ENCODE measurements around the gene PKD2. TPM values are rescaled to one million over a fixed set of nuclear protein-coding genes. Genes with fewer than 3 reads are reported as not detected.

Gene PKD2
- total and polyA plus RNA-seq, 2 of the 13 experiments (the other 11 are each of a cell fraction or from before 2014, with no cell fraction given) = 5.6 to 9.1 TPM

- no peak for TF ChIP-seq ZNF10 (CRISPR knock-in tag; IDR thresholded peaks at IDR 0.05; ENCODE audit: borderline replicate concordance, low read depth)
- no peak for TF ChIP-seq CSRNP2 (CRISPR knock-in tag; conservative IDR thresholded peaks at IDR 0.05; ENCODE audit: low read depth)
- no peak for TF ChIP-seq NR2F6 (IDR thresholded peaks at IDR 0.05)
- no peak for TF ChIP-seq NR2F6 (CRISPR knock-in tag; IDR thresholded peaks at IDR 0.05)
- 0 out of 2 replicates have a peak, but pooled peaks have one; percentile 45 for TF ChIP-seq POLR2G (IDR thresholded peaks at IDR 0.05; ENCODE audit: low read depth, low read length)
Observed at GRCh38 chr4:87979810-87980209, 27.6 kb upstream of the PKD2 start (continued).

GRCh38 chr4:87981486-87981885 is 25.9 kb upstream of the PKD2 start:
- TF ChIP-seq SUZ12 (IDR thresholded peaks at IDR 0.05; ENCODE audit: low read depth, low read length) = no peak
- TF ChIP-seq MTERF4 (CRISPR knock-in tag; IDR thresholded peaks at IDR 0.05) = no peak
- no peak for TF ChIP-seq ZBTB21 (CRISPR knock-in tag; IDR thresholded peaks at IDR 0.05)
- peak; percentile 12 for TF ChIP-seq AGO2 (optimal IDR thresholded peaks at IDR 0.05; ENCODE audit: low read depth, low read length)
- TF ChIP-seq RXRA (CRISPR knock-in tag; IDR thresholded peaks at IDR 0.05) = no peak
- 0 out of 2 replicates have a peak, but pooled peaks have one; percentile 2 for TF ChIP-seq RBFOX2 (IDR thresholded peaks at IDR 0.05; ENCODE audit: low read depth, low read length)
- no peak for TF ChIP-seq BHLHE40 (IDR thresholded peaks at IDR 0.05; ENCODE audit: low read length)
- no peak for TF ChIP-seq CREM (IDR thresholded peaks at IDR 0.05)
- TF ChIP-seq CREM (CRISPR knock-in tag; IDR thresholded peaks at IDR 0.05) = no peak
- peak; percentile 77 for TF ChIP-seq RBM22 (optimal IDR thresholded peaks at IDR 0.05; ENCODE audit: low read length)
- no peak for TF ChIP-seq RBAK (CRISPR knock-in tag; IDR thresholded peaks at IDR 0.05)
- no peak for TF ChIP-seq MTF2 (CRISPR knock-in tag; IDR thresholded peaks at IDR 0.05; ENCODE audit: borderline replicate concordance)
- no peaks in the 10 kb centered on the region for H4K20me1 ChIP-seq (ENCODE audit: insufficient read depth, low read length)
- H2AFZ ChIP-seq (ENCODE audit: low read length) = no peak overlapping the region
- H3K4me3 ChIP-seq (replicated peaks in 1 of 3; ENCODE audit: insufficient read depth in 1 of 3, low read depth in 2 of 3, low read length in 3 of 3) = no peak overlapping the region
- H3K4me1 ChIP-seq (ENCODE audit: insufficient read depth, low read length) = peaks cover 24% of the 10 kb centered on the region
- intact Hi-C loops (cut with micrococcal nuclease; ENCODE audit: unreplicated experiment) = no loop called here
- H3K4me2 ChIP-seq (ENCODE audit: low read depth, low read length) = no peak overlapping the region
- peaks cover 3 to 17% of the 10 kb centered on the region in 2 experiments; a peak in 4 of 5 replicates for H3K36me3 ChIP-seq (replicated peaks in 1 of 2; ENCODE audit: control insufficient read depth in 1 of 2, insufficient read depth in 2 of 2, low read length in 2 of 2)
- no peaks in the 10 kb centered on the region for H3K27me3 ChIP-seq (ENCODE audit: control insufficient read depth in 1 of 2, insufficient read depth in 2 of 2, low read length in 2 of 2)
- WGBS (ENCODE audit: low lambda C conversion rate) = 88% methylated on average over 7 of the region's 8 CpGs
- no TSS peak for BruUV-seq (replicated peaks)
- no peaks in the 10 kb centered on the region for H3K9me3 ChIP-seq (ENCODE audit: low read length)
- H3K27ac ChIP-seq (ENCODE audit: extremely low read length, insufficient read depth, low read length) = no peak overlapping the region
- H3K9ac ChIP-seq (ENCODE audit: insufficient read depth, low read depth, low read length) = no peak overlapping the region
- FAIRE-seq (no peak), DNase-seq (ENCODE audit: low spot score) (no peak), ATAC-seq (no peak)
- ChIA-PET POLR2A (no interaction called here), CTCF (ENCODE audit: low intra/inter-chr PET ratio, low total read pairs) (no interaction called here)
- H3K79me2 ChIP-seq (ENCODE audit: insufficient read depth, low read length) = peaks cover 6% of the 10 kb centered on the region
- in situ Hi-C loops (cut with HindIII; ENCODE audit: extremely low pct_ligation_motif_present, low pct_unique_long_range_greater_than_20kb) = loop anchor here (25.0 kb wide), 2 partner anchors 294 to 444 kb away; partner anchors contain the start of gene SPARCL1

Measured in HepG2 (cell line).